Measurements from ENCODE around the gene KSR1.

- no peak for TF ChIP-seq EZH2phosphoT487 (IDR thresholded peaks at IDR 0.05; ENCODE audit: insufficient read depth, low read depth)
- TF ChIP-seq EZH2 (IDR thresholded peaks at IDR 0.05; ENCODE audit: insufficient read depth, poor library complexity, severe bottlenecking): no peak
Observed at GRCh38 chr17:27539794-27540317, 83.6 kb downstream of the KSR1 start.

All from GM23248 (cell line).